Stimulated activated naive CD8-positive, alpha-beta T cell treated with anti-CD3 and anti-CD28 coated beads, Interleukin-15, Interleukin-2, amounts not matched to agents 100 U/mL and 50 U/mL, for 24 hours (primary cell): ENCODE results near the gene EPHA1.
"Not testable (repeated sequence)": the region's sequence is repeated elsewhere in the genome, so short reads cannot be mapped to it uniquely, and the experiment has no call there.

Experiments used
- ATAC-seq: fragments of 150-1000 bp; cut with Tn5 transposase; one replicate; pipeline ENCODE4 v1.10.0; 2021
- DNase-seq: peaks from one replicate; pipeline ENCODE4 v3.0.0; 2021

The EPHA1 gene

DNA sequence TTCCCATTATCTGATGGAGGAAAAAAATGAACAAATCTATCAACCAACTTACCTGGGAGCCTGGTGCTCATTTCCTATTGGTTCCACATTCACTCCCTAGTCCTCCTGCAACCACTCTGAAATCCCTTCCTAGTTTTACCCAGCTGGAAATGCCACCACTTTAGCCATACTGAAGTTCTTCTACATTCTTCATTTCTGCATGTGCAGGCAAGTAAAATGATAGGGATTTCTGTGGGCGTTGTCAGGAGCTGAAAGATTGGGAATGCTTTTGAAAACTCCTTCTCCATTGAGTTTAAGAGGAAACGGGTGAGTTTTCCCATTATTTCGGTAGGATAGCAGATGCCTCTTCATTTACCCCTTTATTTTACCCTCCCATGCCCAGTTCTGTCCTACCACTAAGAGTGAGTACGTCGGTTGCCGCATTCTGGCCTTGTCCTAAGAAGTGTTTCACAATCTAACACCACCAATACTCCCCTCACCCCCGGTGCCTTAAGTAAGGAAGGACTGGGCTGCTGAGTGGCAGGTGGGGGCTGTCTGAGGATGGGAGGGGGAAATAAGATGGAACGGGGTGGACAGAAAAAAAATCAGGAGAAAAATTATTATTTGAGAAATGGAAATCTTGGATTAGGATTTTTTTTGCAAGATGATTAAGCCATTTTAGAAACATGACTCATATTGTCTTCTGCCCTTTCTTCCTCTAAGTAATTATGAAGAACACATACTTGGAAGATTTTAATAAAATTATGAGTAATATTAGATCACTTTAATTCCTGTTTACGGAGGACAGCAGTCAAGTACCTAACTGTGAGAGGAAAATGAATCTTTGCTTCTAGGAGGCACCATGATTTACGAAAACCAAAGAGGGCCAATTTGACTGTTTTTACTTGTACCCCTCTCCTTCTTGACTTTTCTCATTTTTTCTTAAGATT, 21.4 kb upstream of the EPHA1 start:
- no peak for DNase-seq
- no peak for ATAC-seq

DNA sequence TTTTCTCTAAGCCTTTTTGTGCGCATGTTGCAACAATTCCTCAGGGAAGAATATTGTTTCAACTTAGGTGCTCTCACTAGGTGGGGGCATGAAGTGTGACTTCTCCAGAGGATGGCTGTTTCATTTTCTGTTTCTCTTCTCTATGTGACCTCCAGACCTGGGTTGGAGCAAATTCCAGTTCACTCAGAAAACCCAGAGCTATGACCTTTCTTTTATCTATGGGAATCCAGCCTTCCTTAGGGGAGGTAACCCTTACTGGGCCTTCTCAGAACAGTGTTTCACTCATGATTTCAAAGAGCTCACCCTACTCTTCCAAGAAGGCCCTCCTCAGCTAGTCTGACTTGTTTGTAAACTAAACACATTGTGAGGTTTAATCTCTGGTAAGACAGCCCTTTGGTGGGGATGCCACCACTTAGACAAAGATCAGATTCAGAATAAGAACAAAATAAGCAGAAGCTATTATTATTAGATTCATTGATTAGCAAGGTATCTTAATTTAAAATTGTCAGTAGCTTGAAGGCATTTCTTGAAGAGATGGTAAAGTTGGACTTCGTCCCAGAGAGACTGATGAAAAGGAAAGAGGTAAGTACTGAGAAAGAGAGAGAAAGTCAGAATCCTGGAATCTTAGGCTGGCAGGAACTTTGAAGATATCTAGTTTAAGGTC, 18.0 kb upstream of the EPHA1 start:
- ATAC-seq (peak; percentile 32), DNase-seq (no peak)

DNA sequence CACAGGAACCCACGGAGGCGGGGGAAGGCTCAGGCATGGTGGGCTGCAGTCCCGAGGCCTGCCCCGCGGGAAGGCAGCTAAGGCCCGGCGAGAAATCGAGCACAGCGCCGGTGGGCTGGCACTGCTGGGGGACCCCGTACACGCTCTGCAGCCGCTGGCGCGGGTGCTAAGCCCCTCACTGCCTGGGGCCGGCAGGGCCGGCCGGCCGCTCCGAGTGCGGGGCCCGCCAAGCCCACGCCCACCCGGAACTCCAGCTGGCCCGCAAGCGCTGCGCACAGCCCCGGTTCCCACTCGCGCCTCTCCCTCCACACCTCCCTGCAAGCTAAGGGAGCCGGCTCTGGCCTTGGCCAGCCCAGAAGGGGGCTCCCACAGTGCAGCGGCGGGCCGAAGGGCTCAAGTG, 15.8 kb upstream of the EPHA1 start:
- DNase-seq, ATAC-seq: not testable (repeated sequence)

DNA sequence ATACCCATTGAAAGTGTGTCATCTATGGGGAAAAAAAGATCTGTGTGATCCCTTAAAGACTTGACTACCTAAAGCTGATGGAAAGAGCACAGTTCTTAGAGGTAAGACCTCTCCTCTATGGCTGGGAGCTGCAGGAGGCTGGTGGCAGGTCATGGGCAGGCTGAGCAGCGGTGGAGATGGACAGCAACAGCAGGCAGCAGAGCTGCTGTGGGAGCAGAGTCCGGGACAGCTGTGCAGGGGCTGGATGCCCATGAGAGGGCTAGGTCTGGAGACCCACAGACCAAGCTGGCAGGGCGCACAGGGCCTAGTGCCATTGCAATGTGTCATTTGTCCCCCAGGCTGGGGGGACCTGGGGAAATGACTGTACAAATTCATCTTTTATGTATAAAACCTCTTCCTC, 13.4 kb upstream of the EPHA1 start:
- DNase-seq (no peak), ATAC-seq (no peak)

DNA sequence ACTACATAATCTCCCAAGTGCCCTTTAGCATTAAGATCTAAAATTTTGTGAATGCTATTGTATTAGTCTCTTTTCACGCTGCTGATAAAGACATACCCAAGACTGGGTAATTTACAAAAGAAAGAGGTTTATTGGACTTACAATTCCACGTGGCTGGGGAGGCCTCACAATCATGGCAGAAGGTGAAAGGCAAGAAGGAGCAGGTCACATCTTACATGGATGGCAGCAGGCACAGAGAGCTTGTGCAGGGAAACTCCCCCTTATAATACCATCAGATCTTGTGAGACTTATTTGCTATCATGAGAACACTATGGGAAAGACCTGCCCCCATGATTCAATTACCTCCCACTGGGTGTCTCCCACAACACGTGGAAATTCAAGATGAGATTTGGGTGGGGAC, 12.0 kb upstream of the EPHA1 start:
- ATAC-seq, DNase-seq: not testable (repeated sequence)

DNA sequence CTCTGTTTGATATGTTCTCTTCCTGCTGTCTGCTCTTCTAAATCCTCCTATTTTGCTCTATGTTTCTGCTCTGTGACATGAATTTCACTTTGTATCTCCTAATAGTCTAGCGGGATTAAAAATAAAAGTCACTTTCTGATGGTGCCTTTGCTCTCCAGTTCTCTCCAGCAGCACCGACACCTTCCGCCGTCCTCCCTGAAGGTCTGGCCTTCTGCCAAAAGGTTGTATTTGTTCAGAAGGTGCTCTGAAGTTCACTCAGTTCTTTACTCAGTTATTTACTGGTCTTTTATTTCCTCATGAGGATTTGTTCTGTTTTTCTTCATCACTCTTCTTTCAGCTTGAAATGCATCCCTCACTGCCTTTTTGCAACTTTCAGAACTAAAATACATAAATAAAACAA, 11.2 kb upstream of the EPHA1 start:
- no peak for DNase-seq
- no peak for ATAC-seq

DNA sequence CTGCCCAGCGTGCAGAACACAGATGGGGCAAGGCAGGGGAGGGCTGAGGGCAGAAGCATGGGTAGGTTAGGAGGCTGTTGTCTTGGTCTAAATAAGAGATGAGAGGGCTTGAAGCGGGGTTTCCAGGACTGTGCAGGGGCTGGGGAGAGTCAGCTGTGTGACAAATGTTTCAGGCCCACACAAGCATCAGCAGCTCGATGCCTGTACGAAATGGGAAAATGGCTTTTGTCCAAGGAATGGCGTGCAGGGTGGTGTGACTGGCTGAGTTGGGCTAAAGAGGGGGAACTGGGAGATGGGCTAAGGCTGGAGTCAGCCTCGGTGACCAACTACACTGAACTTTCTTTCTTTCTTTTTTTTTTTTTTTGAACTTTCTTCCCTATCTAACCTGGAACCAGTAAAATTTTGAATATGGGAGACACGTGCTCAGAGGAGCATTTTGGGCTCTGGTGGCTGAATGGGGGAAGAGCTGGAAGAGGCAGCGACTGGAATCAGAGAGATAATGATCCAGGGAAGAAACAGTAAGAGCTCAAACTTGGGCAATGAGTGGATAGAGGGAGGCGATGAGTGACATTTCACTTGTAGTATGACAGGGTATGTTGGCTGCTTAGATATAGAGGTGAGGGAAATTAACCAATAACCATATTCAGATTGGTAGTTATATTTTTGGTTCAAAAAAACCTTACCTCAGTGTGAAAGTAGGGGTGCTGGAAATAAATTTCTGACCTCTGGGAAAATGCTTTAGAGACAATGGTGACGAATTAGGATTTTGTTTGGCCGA, 10.2 kb upstream of the EPHA1 start:
- peak; percentile 36 for ATAC-seq

DNA sequence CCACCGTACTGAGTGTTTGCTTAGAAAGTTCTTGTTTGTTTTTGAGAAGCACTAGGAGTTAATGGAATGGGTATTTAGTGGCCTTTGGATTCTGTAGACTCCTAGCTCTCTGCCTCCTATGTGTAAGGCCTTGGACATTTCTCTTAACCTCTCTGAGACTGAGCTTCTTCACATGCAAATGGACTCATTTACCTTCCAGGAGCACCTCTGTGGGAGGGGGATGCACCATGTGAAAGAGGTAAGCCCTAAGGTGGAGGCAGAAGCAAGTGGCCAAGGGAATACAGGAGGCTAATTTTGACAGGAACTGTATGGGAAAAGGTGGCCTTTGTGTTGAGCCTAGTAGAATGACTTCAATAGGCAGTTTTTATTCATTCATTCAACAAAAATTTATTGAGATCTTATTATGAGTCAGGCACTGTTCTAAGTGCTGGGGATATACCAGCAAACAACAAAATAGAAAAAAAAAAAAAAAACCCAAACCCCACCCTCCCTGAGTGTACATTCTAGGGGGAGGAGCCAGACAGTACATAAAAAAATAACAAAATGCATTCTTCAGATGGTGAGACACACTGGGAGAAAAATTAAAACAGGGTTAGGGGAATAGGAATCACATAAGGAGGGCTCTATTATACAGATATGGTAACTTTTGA, 9.2 kb upstream of the EPHA1 start:
- DNase-seq (no peak), ATAC-seq (no peak)

More for the DNA sequence above, 10.2 kb upstream of the EPHA1 start:
- DNase-seq: no peak

DNA sequence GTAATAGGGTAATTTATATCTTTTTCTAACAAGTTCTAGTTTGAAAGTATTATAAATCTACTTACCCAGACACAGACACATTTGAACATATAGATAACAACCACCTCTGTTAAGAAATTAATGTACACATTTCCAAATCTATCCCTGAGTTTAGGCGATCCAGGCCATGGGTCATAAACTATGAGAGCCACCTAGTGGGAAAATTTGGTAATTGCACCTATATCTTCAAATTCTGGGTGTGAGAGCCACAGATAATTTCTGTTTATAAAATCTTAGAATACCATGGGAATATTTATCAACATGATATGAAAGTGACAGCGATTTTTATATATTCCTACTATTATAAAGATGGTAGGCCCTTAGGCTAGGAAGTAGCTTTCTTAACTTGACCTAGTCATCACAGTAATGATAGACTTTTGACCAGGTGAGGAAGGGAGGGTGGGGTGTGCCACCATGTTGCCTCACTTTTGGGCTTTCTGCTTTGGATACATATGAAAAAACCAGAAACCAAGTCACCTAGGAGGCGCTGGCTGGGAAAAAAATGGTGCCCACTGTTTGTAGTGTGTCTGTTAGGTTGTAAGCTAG, 8.0 kb upstream of the EPHA1 start:
- ATAC-seq: no peak
- DNase-seq: no peak

DNA sequence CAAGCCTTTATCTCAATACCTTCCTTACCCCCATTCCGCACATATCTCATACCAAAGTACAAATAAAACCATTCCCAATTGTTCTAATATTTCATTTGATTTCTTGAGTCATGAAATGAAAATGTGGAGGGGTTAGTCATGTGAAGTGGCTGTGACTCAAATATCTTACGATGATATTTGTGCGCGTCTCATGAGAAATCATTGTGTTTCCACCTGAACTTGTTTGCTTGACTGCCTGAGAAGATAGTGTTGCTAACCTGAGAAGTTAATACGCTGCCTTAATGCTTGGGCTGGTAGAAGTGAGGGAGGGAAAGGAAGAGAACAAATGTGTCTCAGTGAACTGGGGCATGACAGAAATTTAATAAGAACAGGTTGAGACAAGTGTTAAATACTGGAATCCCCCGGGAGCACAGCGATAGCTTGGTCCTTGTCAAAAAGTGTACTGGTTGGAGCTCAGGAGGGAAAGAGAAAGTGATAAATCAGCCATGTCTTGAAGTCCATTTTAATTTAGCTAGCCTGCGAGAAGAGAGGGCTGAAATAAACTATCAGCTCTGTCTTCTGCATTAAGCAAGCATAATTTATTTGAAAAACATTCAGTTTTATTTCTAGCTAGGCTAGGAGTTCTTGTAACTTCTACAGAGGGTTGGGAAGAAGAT, 7.2 kb upstream of the EPHA1 start:
- no peak for DNase-seq

DNA sequence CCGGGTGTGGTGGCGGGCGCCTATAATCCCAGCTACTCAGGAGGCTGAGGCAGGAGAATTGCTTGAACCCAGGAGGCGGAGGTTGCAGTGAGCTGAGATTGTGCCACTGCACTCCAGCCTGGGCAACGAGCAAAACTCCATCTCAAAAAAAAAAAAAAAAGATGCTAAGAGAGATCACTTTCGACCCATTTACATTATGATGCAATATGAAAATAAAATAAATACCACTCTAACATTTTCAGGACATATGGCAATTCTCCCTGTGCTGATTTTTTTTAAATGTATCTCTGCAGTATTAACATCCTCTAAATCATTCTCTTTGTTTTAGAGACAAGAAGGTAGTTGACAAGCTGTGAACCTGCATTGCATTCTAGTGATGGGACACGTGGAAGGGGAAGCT, 6.6 kb upstream of the EPHA1 start:
- not testable (repeated sequence) for ATAC-seq, DNase-seq

More for the DNA sequence above, 7.2 kb upstream of the EPHA1 start:
- ATAC-seq: no peak

DNA sequence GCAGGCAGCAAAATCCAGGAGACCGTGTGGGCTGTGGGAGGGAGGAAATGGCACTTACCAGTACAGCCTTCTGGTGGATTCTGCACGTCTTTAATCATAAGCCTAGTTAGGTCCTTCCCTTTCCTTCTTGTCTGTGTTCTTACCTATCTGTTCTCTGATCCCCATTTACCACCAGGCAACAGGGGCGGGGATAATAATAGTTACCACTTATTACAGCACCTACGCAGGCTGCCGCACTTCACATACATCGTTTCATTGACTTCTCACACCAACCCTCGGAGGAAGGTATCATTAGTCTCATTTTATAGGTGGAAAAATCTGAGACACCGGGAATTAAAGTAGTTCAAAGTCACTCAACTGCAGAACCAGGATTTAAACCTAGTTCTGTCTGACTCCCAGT, 4.5 kb upstream of the EPHA1 start:
- ATAC-seq (no peak), DNase-seq (no peak)

DNA sequence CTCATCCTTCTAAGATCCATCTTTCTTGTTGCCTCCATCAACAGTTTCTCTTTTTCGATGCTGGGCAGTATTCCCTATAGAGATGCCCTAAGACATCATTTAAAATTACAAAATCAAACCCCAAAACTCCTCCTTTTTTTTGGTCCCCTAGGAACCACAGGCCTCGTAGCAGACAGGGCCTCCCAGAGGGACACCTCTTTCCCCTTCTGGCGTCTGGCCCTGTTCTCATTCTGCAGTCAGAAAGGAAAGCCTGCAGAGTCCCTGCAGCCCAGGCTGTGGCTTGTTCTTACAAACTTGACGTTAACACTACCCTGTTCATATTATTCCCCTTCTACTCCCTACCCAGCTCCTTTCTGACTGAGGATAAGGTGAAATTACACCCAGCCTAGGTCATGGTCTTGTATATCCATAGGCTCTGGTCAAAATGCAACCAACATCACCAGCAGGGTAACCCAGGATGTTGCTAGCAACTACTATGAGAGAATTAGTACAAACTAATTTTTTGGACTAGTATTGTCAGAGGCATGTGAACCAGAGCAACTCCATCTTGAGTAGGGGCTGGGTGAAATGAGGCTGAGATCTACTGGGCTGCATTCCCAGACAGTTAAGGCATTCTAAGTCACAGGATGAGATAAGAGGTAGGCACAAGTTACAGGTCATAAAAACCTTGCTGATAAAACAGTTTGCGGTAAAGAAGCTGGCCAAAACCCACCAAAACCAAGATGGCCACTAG, 3.5 kb upstream of the EPHA1 start:
- DNase-seq: no peak
- no peak for ATAC-seq

DNA sequence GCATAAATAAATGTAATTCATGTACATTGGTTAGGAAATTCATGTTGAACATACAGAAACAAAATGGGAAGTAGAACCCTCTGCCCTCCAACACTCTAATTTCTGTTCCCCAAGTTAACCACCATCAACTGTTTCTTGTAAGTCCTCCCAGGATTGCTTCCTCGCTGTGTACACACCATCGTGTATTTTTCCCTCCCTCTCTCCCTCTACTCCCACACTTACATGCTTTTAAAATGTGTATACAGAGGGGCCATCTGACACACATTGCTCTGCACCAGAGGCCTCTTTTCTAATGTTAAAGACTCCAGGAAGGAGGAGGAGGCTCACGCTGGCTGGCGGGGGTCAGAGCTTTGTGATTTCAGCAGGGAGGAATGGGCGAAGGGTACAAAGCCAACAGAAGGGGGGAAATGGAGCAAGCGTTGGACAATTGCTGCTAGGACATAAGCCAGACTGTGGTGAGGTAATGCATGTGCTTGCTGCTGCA, 1.9 kb upstream of the EPHA1 start:
- DNase-seq (no peak), ATAC-seq (no peak)

DNA sequence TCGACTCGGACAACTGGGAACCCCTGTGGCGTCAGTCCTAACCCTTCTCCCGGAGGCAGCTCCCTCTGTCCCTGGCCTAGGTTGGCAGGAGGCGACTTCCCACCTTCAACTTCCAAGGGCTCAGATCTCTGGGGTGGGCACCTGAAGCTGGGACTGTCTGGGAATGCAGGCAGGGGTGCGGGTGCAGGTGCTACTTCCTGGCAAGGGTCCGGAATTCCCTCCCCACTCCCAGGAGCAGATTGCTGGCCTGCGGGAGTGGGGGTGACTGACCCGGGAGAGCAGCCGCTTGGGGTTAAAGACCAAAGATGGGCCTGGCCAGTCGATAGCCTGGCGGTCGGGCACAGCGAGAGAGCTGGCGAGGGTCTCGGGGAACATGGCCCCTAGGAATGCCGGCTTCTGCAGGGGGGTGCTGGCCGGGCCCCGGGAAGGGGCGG, 387 bp downstream of the EPHA1 start:
- DNase-seq: no peak
- no peak for ATAC-seq

DNA sequence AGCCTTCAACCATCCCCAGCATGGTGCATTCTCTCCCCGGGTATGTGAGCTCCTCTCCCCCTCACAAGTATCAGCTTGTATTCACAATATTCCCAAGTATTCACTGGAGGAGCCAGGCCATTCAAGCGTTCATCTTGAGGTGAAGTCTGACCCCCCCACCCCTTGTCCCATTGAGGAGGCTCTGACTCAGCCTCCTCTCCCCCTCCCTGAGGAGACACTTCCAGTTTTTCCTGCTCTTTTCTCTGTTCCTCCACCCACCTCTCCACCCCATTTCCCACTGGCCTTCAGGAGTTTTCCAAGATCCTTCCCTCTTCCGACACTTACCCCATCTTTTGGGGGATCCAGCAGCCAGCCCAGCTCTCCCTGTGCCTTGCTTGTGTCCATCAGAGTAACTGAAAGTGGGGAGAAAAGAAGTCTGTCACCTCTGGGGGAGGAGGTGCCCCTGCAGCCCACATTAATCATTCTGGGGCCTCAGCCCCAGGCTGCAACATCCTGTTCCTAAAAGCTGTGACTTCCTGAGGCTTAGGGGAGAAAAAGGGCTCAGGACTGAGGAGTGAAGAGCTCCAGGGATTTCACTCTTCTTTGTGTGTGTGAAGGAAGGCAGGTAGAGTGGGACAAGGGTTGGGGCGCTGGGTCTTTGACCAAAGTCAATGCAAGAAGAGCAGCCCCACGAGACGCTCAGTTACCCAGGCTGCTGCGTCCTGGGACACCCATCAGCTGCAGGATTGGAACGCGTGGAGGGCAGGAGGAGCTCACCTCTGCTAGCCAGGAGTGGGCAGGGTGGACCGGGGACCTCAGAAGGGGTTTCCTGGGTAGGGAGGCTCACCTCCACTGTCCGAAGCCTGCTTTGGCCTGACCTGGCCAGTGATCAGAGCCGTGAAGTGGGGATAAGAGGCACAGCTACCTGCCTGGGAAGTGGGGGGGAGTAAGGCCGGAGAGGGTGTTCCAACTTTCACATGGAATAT, 1.1 kb downstream of the EPHA1 start:
- DNase-seq (peak; percentile 35), ATAC-seq (peak; percentile 64)

DNA sequence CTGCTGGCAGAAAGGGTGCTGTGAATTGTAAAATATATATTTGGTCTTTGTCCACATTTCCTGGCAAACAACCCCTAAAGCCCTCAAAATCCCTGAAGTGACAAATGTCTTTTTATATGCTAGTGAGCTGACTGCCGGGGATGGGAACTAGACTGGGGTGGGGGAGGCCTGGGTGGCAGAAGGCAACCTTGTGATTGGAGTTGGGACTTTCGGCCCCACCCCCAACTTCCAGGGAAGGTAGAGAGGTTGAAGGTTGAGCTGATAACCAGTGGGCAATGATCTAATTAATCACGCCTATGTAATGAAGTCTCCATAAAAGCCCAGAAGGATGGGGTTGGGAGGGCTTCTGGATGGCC, 2.7 kb downstream of the EPHA1 start:
- no peak for ATAC-seq
- no peak for DNase-seq

DNA sequence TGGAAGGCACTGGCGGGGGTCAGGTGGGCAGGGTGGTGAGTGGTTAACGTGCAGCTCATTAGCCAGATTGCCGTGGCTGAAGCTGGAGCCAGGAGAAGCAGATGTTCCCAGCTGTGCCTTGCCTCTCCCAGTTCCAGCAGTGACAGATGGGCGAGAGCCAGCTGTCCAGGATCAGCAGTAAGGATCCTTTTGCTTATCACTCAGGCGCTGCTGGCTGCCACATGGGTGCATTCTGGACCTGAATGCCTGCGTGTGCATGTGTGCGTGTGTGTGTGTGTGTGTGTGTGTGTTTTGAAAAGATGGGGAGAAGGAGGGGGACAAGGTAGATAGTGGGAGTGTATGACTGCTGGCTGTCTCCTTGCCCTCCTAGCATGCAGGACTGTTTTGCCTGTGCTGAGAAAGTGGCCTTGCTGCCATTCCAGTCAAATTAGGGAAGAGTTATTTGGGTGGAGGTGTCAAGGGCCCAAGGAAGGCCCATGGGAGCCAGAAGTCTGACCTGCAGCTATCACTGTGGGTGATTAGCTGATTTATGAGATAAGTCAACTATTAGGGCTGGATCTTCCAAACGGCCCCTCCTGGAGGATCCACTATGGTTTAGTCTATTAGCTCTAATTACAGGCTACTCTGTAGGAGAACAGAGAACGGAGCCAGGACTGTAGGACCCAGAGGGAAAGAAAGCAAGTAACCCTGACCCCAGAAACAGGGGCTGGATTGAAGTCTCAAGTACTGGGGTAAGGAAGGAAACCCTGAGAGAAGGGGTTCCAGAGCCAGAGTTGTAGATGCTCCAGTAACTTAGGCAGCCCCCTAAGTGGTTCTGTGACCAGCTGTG, 3.3 kb downstream of the EPHA1 start:
- no peak for DNase-seq
- no peak for ATAC-seq
